ENCODE data around the gene DPPA3. TPM values are rescaled to one million over a fixed set of nuclear protein-coding genes. Genes with fewer than 3 reads are reported as not detected.

DPPA3 gene
- total and polyA plus RNA-seq, 2 of the 8 experiments (the other 6 are each of a cell fraction or from before 2014, with no cell fraction given): 0.30 to 1.2 TPM

DNA sequence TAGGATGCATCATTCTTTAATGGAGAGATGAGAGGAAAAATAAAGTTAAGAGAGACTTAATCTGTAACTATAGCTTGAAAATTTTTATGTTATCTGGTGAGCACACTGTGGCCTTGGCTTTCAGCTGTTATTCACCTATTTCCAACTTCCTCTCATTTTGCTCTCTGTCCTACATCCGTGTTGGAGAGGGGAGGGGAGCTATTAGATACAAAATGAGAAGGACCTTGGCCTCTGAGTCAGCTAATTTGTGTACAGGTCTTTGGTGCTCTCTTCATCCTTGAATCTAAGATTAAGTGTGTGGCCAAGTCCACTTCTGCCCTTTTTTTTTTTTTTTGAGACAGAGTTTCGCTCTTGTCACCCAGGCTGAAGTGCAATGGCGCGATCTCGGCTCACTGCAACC, 44.6 kb upstream of the DPPA3 start (continued):
- TF ChIP-seq SAP30 (IDR thresholded peaks at IDR 0.05; ENCODE audit: insufficient read depth, insufficient replicate concordance, low read length) (no peak), HDAC2 (IDR thresholded peaks at IDR 0.05; ENCODE audit: borderline replicate concordance in 1 of 2, low read depth in 2 of 2, low read length in 2 of 2) (no peak), MAFK (IDR thresholded peaks at IDR 0.05; ENCODE audit: low read depth, low read length) (no peak), CTBP2 (IDR thresholded peaks at IDR 0.05; ENCODE audit: borderline replicate concordance, insufficient read depth, insufficient read length, low read length) (no peak), TEAD4 (IDR thresholded peaks at IDR 0.05; ENCODE audit: low read depth, low read length) (no peak), TAF7 (optimal IDR thresholded peaks at IDR 0.05; ENCODE audit: borderline replicate concordance, low read depth, low read length) (no peak), SP4 (IDR thresholded peaks at IDR 0.05; ENCODE audit: low read length) (no peak), CBX5 (IDR thresholded peaks at IDR 0.05; ENCODE audit: low read depth, low read length) (no peak)
